Brain microvascular endothelial cell (primary cell): Measurements from ENCODE around the gene BBS10.
"Not testable (repeated sequence)": the region's sequence is repeated elsewhere in the genome, so short reads cannot be mapped to it uniquely, and the experiment has no call there.

Experiments
- DNase-seq: peaks from one replicate; pipeline ENCODE4 v3.0.0-alpha.2; 2020
- H3K27ac ChIP-seq: fragments of 250-450 bp; sonication (Bioruptor Pico); 2 replicates; pipeline ENCODE4 v1.5.1; 2020; ENCODE audit warnings: mild to moderate bottlenecking, moderate library complexity
- H3K27me3 ChIP-seq: fragments of 250-450 bp; sonication (Bioruptor Pico); replicated peaks from 2 replicates; pipeline ENCODE4 v1.5.1; 2020; ENCODE audit warnings: mild to moderate bottlenecking
- H3K36me3 ChIP-seq: fragments of 250-450 bp; sonication (Bioruptor Pico); replicated peaks from 2 replicates; pipeline ENCODE4 v1.5.1; 2020; ENCODE audit warnings: mild to moderate bottlenecking
- H3K4me3 ChIP-seq: 2 replicates; pipeline ENCODE4 v1.5.1; 2011; ENCODE audit warnings: low read depth, mild to moderate bottlenecking, control low read depth, low read length, moderate library complexity
- CTCF ChIP-seq: IDR thresholded peaks from 2 replicates; pipeline ENCODE4 v1.5.1; 2011; ENCODE audit warnings: low read depth, mild to moderate bottlenecking, moderate library complexity, low read length, control low read depth, inconsistent platforms; ENCODE audit errors: missing control alignments
- in situ Hi-C: cut with HindIII; loops from 2 replicates; pipeline ENCODE4 v1.10.0; 2017; ENCODE audit warnings: low sequenced_read_pairs, low pct_ligation_motif_present

BBS10 gene

GRCh38 chr12:76329159-76329558 lies 19.1 kb downstream of the BBS10 start:
- Histone ChIP-seq H3K4me3 (no peak overlapping the region), H3K27me3 (no peaks in the 10 kb centered on the region), H3K36me3 (no peaks in the 10 kb centered on the region), H3K27ac (peak overlapping the region; percentile 61)
- in situ Hi-C loops, result loop anchor here (25.0 kb wide), 1 partner anchor 242 kb away; the partner anchor contains the start of gene NAP1L1
- no peak for TF ChIP-seq CTCF
- peak; percentile 80 for DNase-seq

DNA sequence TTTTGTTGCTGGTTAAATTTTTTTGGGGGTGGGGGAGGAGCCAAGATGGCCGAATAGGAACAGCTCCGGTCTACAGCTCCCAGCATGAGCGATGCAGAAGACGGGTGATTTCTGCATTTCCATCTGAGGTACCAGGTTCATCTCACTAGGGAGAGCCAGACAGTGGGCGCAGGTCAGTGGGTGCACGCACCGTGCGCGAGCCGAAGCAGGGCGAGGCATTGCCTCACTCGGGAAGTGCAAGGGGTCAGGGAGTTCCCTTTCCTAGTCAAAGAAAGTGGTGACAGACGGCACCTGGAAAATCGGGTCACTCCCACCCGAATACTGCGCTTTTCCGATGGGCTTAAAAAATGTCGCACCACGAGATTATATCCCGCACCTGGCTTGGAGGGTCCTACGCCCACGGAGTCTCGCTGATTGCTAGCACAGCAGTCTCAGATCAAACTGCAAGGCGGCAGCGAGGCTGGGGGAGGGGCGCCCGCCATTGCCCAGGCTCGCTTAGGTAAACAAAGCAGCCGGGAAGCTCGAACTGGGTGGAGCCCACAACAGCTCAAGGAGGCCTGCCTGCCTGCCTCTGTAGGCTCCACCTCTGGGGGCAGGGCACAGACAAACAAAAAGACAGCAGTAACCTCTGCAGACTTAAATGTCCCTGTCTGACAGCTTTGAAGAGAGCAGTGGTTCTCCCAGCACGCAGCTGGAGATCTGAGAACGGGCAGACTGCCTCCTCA lies 28.5 kb downstream of the BBS10 start:
- H3K27me3 ChIP-seq, H3K4me3 ChIP-seq, DNase-seq, in situ Hi-C loops, H3K27ac ChIP-seq, H3K36me3 ChIP-seq: not testable (repeated sequence)

- H3K27me3 ChIP-seq, result no peaks in the 10 kb centered on the region
- TF ChIP-seq CTCF, result no peak
- in situ Hi-C loops, result no loop called here
- no peak overlapping the region for H3K4me3 ChIP-seq
- DNase-seq, result no peak
- no peak overlapping the region for H3K27ac ChIP-seq
- H3K36me3 ChIP-seq, result no peaks in the 10 kb centered on the region
These were observed 29.2 kb downstream of the BBS10 start for GRCh38 chr12:76318773-76319594.

GRCh38 chr12:76317976-76318375 lies 30.2 kb downstream of the BBS10 start:
- TF ChIP-seq CTCF, result no peak
- Histone ChIP-seq H3K36me3 (no peaks in the 10 kb centered on the region), H3K27me3 (no peaks in the 10 kb centered on the region), H3K27ac (no peak overlapping the region), H3K4me3 (no peak overlapping the region)
- no peak for DNase-seq
- in situ Hi-C loops, result no loop called here

DNA sequence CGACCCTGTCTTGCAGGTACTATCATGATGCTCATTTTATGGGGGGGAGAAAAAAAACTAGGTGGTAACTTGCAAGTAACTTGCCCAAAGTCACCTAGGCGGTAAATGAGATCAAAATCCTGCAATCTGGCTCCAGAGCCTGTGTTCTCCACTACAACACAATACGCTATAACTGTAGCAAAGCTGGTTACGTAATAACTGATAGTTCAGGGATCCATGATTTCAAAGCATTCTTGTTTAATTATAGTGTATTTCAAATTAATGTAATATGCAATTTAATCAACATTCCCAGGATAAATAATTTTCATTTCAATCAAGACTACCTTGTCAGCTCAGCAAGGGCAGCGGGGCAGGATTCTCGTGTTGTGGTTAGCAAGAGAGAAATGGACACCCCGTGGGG lies 31.7 kb downstream of the BBS10 start:
- Histone ChIP-seq H3K4me3 (no peak overlapping the region), H3K36me3 (no peaks in the 10 kb centered on the region), H3K27ac (no peak overlapping the region), H3K27me3 (no peaks in the 10 kb centered on the region)
- in situ Hi-C loops, result no loop called here
- no peak for DNase-seq
- no peak for TF ChIP-seq CTCF

DNA sequence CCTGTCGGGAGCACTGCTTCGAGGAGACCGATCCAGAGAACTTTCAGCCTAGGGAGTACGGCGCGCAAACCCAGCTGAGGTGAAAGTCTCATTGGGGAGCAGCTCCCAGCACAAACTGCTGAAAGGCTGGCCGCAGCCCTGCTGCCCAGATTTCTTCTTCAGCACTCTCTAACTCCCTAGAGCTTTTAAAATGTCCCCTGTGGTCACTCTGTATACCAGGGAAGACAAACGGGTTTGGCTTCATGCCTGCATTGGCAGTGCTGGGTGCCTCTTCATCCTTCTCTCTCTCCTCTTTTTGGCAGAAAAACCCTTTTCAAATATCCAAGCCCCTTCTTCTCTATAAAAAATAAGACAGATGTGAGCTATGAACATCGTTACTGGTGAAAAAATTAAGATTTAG lies 34.9 kb downstream of the BBS10 start:
- in situ Hi-C loops, result no loop called here
- no peaks in the 10 kb centered on the region for H3K27me3 ChIP-seq
- no peak for DNase-seq
- no peak overlapping the region for H3K4me3 ChIP-seq
- no peaks in the 10 kb centered on the region for H3K36me3 ChIP-seq
- no peak for TF ChIP-seq CTCF
- no peak overlapping the region for H3K27ac ChIP-seq
